CD4-positive, alpha-beta T cell treated with Interleukin-1 beta for 1 hour (primary cell): ENCODE results near the gene LIPT2.

Source experiments
- DNase-seq, 2 donors: peaks; one replicate each; pipeline ENCODE4 v3.0.0-alpha.2; 2020 to 2022

LIPT2 gene

DNA sequence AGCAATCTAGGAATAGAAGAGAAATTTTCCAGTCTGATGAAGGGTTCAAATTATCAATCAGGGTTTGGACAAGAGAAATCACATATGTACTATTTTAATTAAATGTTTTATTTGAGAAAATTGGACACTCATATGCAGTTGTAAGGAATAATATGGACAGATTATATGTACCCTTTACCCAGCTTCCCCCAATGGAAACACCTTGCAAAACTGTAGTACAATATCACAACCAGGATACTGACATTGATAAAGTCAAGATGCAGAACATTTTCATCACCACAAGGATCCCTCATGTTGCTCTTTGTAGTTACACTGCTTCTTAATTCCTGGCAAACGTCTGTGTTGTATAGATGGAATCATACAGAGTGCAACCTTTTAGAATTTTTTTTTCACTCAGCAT is 1.4 kb upstream of the LIPT2 start:
- no peak for DNase-seq

GRCh38 chr11:74493791-74494630 is 487 bp upstream of the LIPT2 start:
- DNase-seq = no peak

GRCh38 chr11:74492084-74492483 is 1.4 kb downstream of the LIPT2 start:
- DNase-seq = no peak

DNA sequence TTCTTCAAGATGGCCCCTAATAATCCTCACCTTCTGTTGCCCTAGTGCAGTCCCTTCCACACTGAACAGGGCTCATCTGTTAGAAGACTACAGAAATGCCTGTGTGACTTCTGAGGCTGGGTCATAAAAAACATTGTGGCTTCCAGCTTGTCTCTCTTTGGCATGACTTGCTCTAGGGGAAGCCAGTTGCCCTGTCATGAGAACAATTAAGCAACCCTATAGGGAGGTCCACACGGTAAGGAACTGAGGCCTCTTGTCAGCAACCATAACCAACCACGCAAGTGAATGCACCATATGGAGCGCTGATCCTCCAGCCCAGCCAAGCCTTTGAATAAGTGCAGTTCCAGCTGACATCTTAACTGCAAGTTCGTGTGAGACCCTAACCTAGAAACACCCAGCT is 2.6 kb downstream of the LIPT2 start:
- DNase-seq = no peak

GRCh38 chr11:74487875-74488274 is 5.6 kb downstream of the LIPT2 start:
- no peak for DNase-seq

- DNase-seq = no peak
Observed at GRCh38 chr11:74485868-74486267, 7.7 kb downstream of the LIPT2 start.

DNA sequence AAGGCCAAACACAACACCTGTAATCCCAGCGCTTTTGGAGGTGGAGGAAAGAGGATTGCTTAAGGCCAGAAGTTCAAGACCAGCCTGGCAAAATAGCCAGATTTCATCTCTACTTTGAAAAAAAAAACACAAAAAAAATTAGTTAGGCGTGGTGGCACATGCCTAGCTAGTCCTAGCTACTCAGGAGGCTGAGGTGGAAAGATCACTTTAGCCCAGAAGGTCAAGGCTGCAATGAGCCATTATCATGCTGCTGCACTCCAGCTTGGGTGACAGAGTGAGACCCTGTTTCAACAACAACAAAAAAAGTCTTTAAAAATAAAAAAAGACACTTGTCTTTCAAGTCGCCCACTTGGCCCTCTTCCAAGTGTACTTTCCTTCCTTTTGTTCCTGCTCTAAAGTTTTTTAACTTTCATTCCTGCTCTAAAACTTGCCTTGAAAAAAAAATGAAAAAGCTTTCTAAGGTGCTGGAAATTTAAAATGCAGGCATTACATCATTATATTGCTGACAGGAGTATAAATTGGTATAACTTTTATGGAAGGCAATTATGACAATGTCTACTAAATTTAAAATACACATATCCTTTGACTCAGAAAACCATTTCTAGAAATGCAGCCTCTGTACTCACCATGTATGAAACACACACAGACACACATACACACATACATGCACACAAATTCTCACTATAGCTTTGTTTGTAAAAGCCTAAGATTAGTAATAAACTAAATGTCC is 12.7 kb downstream of the LIPT2 start:
- DNase-seq = no peak

GRCh38 chr11:74479732-74480123 is 13.8 kb downstream of the LIPT2 start:
- DNase-seq = no peak

- no peak for DNase-seq
Observed at GRCh38 chr11:74478877-74479731, 14.4 kb downstream of the LIPT2 start.

- DNase-seq = no peak
Observed at GRCh38 chr11:74476536-74476935, 17.0 kb downstream of the LIPT2 start.

- DNase-seq = no peak
Observed at GRCh38 chr11:74474316-74474715, 19.2 kb downstream of the LIPT2 start.

- no peak for DNase-seq
Observed at GRCh38 chr11:74473382-74474173, 19.9 kb downstream of the LIPT2 start.

- no peak for DNase-seq
Observed at GRCh38 chr11:74471668-74472429, 21.7 kb downstream of the LIPT2 start.

DNA sequence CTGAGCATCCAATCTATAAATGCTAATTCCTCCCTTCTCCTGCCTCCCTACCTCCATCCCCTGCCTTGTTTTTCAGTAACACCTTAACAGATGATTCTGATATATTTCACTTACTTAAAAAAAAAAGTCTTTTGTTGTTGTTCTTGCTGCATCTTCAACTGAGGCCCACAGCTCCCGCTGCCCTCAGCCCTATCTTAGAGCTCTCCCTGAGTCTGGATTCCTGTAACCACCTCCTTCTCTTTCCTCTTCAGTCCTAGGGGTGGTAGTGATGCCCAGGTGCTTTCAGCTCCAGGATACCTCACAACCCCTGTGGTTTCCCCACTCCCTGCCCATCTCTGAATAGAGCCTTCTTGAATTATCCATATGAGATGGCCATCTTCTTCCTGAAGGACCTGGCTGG is 22.5 kb downstream of the LIPT2 start:
- no peak for DNase-seq

DNA sequence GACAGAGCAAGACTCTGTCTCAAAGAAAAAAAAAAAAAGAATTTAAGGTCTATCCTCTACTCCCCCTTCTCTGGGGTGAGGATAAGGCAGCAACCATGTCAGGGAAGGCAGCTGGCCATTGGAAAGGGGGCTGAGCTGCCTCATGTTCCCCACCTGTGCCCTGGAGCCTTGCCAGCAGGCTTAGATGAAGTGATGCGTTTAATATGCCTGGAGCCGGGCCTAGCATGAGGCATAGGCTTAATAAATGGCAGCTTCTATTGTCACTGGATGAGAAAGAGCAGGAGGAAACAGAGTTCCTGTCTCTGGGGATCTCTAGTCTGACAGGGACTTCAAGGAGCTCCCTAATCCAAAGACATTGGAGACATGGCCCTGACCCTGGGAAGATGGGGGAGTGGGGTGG is 23.0 kb downstream of the LIPT2 start:
- no peak for DNase-seq

- DNase-seq = no peak
Observed at GRCh38 chr11:74468936-74469335, 24.6 kb downstream of the LIPT2 start.

DNA sequence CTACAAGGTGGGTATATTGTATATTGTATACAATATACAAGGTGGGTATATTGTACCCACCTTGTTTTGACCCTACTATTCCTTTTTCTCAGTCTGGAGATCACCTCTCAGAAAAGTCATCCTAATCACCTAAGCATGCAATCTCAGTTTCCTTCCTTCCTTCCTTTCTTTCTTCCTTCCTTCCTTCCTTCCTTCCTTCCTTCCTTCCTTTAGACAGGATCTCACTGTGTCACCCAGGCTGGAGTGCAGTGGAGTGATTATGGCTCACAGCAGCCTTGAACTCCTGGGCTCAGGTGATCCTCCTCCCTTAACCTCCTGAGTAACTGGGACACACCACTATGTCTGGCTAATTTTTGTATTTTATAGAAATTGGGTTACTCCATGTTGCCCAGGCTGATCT is 25.0 kb downstream of the LIPT2 start:
- no peak for DNase-seq

DNA sequence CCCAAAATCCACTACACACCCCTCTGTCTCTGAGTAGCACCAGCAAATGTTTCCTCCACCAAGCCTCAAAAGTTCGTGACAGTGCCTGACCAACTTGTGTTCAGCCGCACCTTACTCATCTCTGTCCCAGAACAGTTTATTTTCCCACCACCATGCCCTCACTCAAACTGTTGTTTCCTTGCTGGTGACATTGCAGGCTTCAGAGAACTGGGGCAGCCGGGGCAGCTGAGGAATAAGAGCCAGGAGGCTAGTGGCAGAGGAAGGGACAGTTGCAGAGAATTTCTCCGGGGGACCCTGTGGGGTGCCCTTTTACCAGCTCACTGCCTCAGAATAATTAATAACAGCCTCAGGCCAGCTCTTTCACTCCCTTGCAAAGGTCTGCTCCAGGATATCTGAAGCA is 25.5 kb downstream of the LIPT2 start:
- no peak for DNase-seq

DNA sequence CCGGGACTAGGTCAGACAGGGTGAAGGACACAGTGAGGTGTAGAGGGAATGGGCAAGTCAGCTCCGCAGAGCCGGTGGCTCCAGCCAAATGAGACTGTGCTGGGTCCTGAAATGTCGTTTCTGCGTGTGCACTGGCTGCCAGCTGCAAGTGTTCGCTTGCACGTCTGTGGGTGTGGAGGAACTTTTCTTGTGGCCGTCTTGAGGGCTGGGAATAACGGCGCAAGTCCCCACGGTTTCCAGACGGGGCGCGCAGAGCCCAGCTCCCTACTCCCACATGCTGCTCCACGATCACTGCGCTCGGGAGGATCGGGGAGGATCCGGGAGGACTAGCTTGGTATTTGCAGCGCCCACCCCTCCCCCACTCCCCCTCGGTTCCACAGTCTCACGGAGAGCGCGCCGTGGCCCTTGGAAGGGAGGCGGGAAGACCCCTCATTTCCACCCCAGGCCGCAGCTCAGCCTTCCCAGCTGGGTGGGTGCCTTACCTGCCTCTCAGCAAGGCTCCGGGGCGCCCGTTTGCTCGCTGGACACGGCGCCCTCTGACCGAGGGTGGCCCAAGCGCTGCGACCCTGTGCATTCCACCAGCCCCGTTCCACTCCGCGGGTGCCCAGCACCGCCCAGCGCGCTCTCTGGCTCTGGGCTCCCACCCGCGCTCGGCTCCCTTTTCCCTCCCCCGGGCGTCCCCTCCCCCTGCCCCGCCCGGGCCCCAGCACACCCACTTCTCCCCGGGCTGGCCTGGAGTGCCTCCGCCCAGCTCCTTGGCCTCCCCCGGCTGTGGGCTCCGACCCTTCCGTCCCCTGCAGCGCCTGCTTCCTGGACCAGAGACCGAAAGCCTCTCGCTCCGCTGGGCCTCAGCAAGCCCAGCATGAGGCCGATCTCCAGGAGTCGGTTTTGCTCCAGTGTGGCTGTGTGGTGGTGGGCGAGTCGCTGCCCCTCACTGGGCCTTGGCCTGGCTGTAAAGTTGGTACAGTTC is 26.3 kb downstream of the LIPT2 start, which contains the start of gene KCNE3:
Gene KCNE3, minus strand, starts transcription at position 634 of the 970 bp plus-strand sequence. CDS start 9,986 bp downstream, outside the sequence.
- no peak for DNase-seq

DNA sequence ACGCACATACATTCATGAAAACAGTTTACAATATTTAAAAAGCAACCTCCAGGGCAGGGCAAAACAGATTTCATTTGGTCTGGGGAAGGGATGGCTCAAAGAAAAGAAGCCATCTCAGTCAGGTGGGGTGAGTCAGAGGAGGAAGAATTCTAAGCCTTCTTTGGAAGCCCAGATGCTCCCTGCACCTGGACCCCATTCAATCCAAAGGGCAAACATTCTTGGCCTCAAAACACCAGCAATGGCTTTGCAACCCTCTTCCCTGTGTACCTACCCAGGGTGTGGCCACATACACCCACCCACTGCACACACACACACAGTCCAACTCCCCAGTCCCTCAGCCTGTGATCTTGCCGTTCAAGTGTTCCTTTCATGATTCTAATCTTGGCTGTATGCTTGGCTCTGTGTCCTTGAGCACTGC is 28.2 kb downstream of the LIPT2 start:
- DNase-seq = no peak
